ENCODE measurements around the gene LLGL2. TPM values are rescaled to one million over a fixed set of nuclear protein-coding genes. Genes with fewer than 3 reads are reported as not detected.

LLGL2 gene
- total RNA-seq, 4 donors from 2014 or later: 6.1 to 12.3 (median 9.1) TPM

DNA sequence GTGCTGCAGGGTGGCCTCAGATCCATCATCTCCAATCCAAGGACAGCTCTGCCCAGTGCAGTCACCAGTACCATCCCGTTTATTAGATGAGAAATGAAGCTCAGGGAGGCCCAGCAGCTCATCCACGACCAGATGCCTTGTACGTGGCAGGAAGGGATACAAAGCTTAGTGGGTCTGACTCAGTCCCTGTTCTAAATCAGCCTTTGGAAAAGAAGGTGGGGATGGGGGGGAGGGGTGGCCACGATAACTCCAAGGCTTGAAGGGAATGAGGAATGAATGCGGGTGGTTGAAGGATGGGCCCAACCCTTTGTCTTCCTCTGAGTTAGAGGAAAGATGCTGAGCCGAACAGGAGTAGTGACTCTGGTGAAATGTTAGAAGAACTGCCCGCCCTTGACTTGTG, 25.8 kb downstream of the LLGL2 start:
- Histone ChIP-seq H3K4me1 (peaks cover 0 to 9% (median 7%) of the 10 kb centered on the region in 4 donors), H3K9me3 (no peaks in the 10 kb centered on the region), H3K27ac (replicated peaks in 1 of 4) (no peak overlapping the region), H3K4me3 (no peak overlapping the region), H3K27me3 (no peaks in the 10 kb centered on the region), H3K36me3 (no peaks in the 10 kb centered on the region)
- DNase-seq (ENCODE audit: extremely low spot score): no peak
- WGBS: 94% methylated on average over 7 of the region's 7 CpGs
- intact Hi-C loops (cut with DNase I): no loop called here
- no peak for TF ChIP-seq EP300 (IDR thresholded peaks at IDR 0.05)
- no peak for TF ChIP-seq CTCF (IDR thresholded peaks at IDR 0.05)
- TF ChIP-seq POLR2AphosphoS5 (IDR thresholded peaks at IDR 0.05): no peak
- TF ChIP-seq POLR2A (IDR thresholded peaks at IDR 0.05; ENCODE audit: low read depth): no peak

DNA sequence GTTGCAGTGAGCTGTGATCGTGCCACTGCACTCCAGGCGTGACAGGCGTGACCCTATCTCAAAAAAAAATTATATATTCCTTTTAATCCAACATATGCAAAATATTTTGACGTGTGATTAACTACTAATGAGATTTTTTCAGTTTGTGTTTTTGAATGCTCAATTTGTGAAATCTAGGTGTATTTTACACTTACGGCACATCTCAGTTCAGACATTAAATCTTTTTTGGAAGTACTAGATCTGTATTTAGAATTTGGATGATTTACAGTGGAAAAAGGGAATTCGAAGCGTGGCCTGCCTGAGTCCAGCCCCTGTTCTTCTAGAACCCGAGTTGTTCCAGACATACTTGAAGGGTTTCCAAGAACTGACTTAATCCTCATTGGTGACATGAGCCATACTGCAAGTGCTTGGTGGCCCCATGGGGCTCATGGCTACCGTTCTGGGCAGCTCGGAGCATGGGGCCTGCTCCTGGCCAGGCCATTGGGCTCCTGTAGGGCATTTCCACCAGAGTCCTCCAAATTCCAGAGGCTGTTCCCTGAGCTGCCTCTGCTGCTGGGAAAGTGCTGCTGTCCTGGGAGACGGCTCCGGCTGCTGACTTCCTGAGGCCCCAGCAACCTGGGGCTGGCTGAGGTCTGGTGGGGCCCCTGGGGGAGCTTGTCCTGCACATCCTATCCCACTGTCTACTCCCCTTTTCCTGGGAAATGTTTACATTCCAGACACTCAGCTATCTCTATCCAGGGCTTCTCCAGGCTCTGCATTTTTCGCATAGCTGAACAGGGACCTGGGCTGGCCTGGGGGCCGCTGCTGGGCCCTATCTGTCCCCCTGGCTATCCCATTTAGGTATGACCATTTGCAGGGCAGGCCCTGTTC, 27.2 kb downstream of the LLGL2 start:
- intact Hi-C loops (cut with DNase I): no loop called here
- Histone ChIP-seq H3K36me3 (no peaks in the 10 kb centered on the region), H3K27me3 (no peaks in the 10 kb centered on the region), H3K4me3 (no peak overlapping the region), H3K27ac (replicated peaks in 1 of 4) (no peak overlapping the region), H3K9me3 (no peaks in the 10 kb centered on the region), H3K4me1 (peaks cover 0 to 14% (median 11%) of the 10 kb centered on the region in 4 donors)
- no peak for TF ChIP-seq POLR2A (IDR thresholded peaks at IDR 0.05; ENCODE audit: low read depth)
- no peak for TF ChIP-seq CTCF (IDR thresholded peaks at IDR 0.05)
- no peak for TF ChIP-seq POLR2AphosphoS5 (IDR thresholded peaks at IDR 0.05)
- no peak for TF ChIP-seq EP300 (IDR thresholded peaks at IDR 0.05)
- DNase-seq (ENCODE audit: extremely low spot score): no peak
- 81% methylated on average over 9 of the region's 14 CpGs for WGBS

- H3K4me1 ChIP-seq: peaks cover 0 to 14% (median 11%) of the 10 kb centered on the region in 4 donors
- TF ChIP-seq EP300 (IDR thresholded peaks at IDR 0.05) (no peak), CTCF (IDR thresholded peaks at IDR 0.05) (no peak), POLR2AphosphoS5 (IDR thresholded peaks at IDR 0.05) (no peak), POLR2A (IDR thresholded peaks at IDR 0.05; ENCODE audit: low read depth) (no peak)
- H3K27me3 ChIP-seq: no peaks in the 10 kb centered on the region
- no peak for DNase-seq (ENCODE audit: extremely low spot score)
- no peak overlapping the region for H3K27ac ChIP-seq (replicated peaks in 1 of 4)
- no peaks in the 10 kb centered on the region for H3K36me3 ChIP-seq
- intact Hi-C loops (cut with DNase I): no loop called here
- H3K4me3 ChIP-seq: no peak overlapping the region
- no peaks in the 10 kb centered on the region for H3K9me3 ChIP-seq
- WGBS: 82% methylated on average over 8 of the region's 8 CpGs
Measured at GRCh38 chr17:75553295-75554110, 28.0 kb downstream of the LLGL2 start.

- Histone ChIP-seq H3K9me3 (no peaks in the 10 kb centered on the region), H3K27ac (replicated peaks in 1 of 4) (no peak overlapping the region), H3K27me3 (no peaks in the 10 kb centered on the region), H3K4me3 (no peak overlapping the region), H3K4me1 (peaks cover 0 to 14% (median 11%) of the 10 kb centered on the region in 4 donors), H3K36me3 (no peaks in the 10 kb centered on the region)
- WGBS: 92% methylated on average over 20 of the region's 21 CpGs
- TF ChIP-seq POLR2AphosphoS5 (IDR thresholded peaks at IDR 0.05) (no peak), CTCF (IDR thresholded peaks at IDR 0.05) (no peak), POLR2A (IDR thresholded peaks at IDR 0.05; ENCODE audit: low read depth) (no peak), EP300 (IDR thresholded peaks at IDR 0.05) (no peak)
- DNase-seq (ENCODE audit: extremely low spot score): no peak
- intact Hi-C loops (cut with DNase I): no loop called here
Measured at GRCh38 chr17:75555679-75556153, 30.2 kb downstream of the LLGL2 start.
